Neural cell (in vitro differentiated cells): ENCODE data around the gene FBLN2. TPM values are rescaled to one million over a fixed set of nuclear protein-coding genes. Genes with fewer than 3 reads are reported as not detected.

Experiments
- H2AFZ ChIP-seq: fragments of 200-600, 300-800 bp; sonication (generic), shearing (Covaris generic); 2 replicates; pipeline ENCODE4 v1.6.0; 2014; ENCODE audit warnings: low read depth, mild to moderate bottlenecking, antibody characterized with exemption, low read length, moderate library complexity
- H3F3A ChIP-seq: fragments of 200-600 bp; shearing (Covaris generic); 2 replicates; pipeline ENCODE4 v1.6.1; 2016; ENCODE audit warnings: mild to moderate bottlenecking, moderate library complexity, mixed read lengths, antibody characterized with exemption, low read length; ENCODE audit not compliant: insufficient read depth, poor library complexity, severe bottlenecking
- H3K27ac ChIP-seq: fragments of 200-600, 300-800 bp; sonication (generic), shearing (Covaris generic); 2 replicates; pipeline ENCODE4 v1.5.1; 2014; ENCODE audit warnings: mild to moderate bottlenecking, low read length, moderate library complexity
- H3K27me3 ChIP-seq: fragments of 300-800, 200-600 bp; sonication (generic), shearing (Covaris generic); 2 replicates; pipeline ENCODE4 v1.6.0; 2014; ENCODE audit warnings: mild to moderate bottlenecking, low read depth, low read length, moderate library complexity; ENCODE audit not compliant: insufficient read depth
- H3K36me3 ChIP-seq: fragments of 300-800, 200-600 bp; sonication (generic), shearing (Covaris generic); 2 replicates; pipeline ENCODE4 v1.5.1; 2014; ENCODE audit warnings: mild to moderate bottlenecking, antibody characterized with exemption, low read length, moderate library complexity; ENCODE audit not compliant: insufficient read depth
- H3K4me2 ChIP-seq: fragments of 300-800, 200-600 bp; sonication (generic), shearing (Covaris generic); 2 replicates; pipeline ENCODE4 v1.6.0; 2014; ENCODE audit warnings: mild to moderate bottlenecking, low read length
- H3K4me3 ChIP-seq: fragments of 300-800, 200-600 bp; sonication (generic), shearing (Covaris generic); 2 replicates; pipeline ENCODE4 v1.5.1; 2014; ENCODE audit warnings: mild to moderate bottlenecking, low read length, moderate library complexity
- H3K79me2 ChIP-seq: fragments of 200-600 bp; shearing (Covaris generic); replicated peaks from 2 replicates; pipeline ENCODE4 v1.6.0; 2014; ENCODE audit warnings: mild to moderate bottlenecking, low read length, moderate library complexity; ENCODE audit not compliant: insufficient read depth
- H3K9ac ChIP-seq: fragments of 300-800, 200-600 bp; sonication (generic), shearing (Covaris generic); 2 replicates; pipeline ENCODE4 v1.6.1; 2016; ENCODE audit warnings: mild to moderate bottlenecking, low read length, mixed read lengths
- H3K9me2 ChIP-seq: fragments of 200-600 bp; shearing (Covaris generic); 2 replicates; pipeline ENCODE4 v1.6.1; 2016; ENCODE audit warnings: mild to moderate bottlenecking, low read length, mixed read lengths; ENCODE audit not compliant: insufficient read depth
- H3K9me3 ChIP-seq: fragments of 200-600, 300-800 bp; sonication (generic), shearing (Covaris generic); 2 replicates; pipeline ENCODE4 v1.6.1; 2016; ENCODE audit warnings: mild to moderate bottlenecking, mixed run types, low read length, moderate library complexity, mixed read lengths
- H4K20me1 ChIP-seq: fragments of 200-600 bp; shearing (Covaris generic); 2 replicates; pipeline ENCODE4 v1.6.1; 2016; ENCODE audit warnings: mild to moderate bottlenecking, mixed run types; ENCODE audit not compliant: insufficient read depth
- CTCF ChIP-seq: fragments of 450-650 bp; IDR thresholded peaks from 2 replicates; pipeline ENCODE4 v1.5.1; 2014; ENCODE audit warnings: antibody characterized with exemption, mild to moderate bottlenecking, moderate library complexity; ENCODE audit not compliant: poor library complexity, severe bottlenecking
- EP300 ChIP-seq: fragments of 450-650 bp; conservative IDR thresholded peaks from 2 replicates; pipeline ENCODE4 v1.6.1; 2014; ENCODE audit warnings: antibody characterized with exemption, mild to moderate bottlenecking, moderate library complexity; ENCODE audit not compliant: poor library complexity, severe bottlenecking
- EZH2 ChIP-seq: fragments of 200-600, 300-800 bp; shearing (Covaris generic), sonication (generic); IDR thresholded peaks from 2 replicates; pipeline ENCODE4 v1.6.1; 2014; ENCODE audit warnings: antibody characterized with exemption, low read length, borderline replicate concordance, mild to moderate bottlenecking; ENCODE audit not compliant: insufficient read depth, poor library complexity, severe bottlenecking
- MXI1 ChIP-seq: fragments of 450-650 bp; conservative IDR thresholded peaks from 2 replicates; pipeline ENCODE4 v1.6.1; 2014; ENCODE audit warnings: antibody characterized with exemption, mild to moderate bottlenecking; ENCODE audit not compliant: poor library complexity, severe bottlenecking
- POLR2AphosphoS5 ChIP-seq: IDR thresholded peaks from 2 replicates; pipeline ENCODE4 v1.6.1; 2012
- RAD21 ChIP-seq: fragments of 450-650 bp; conservative IDR thresholded peaks from 2 replicates; pipeline ENCODE4 v1.6.1; 2014; ENCODE audit warnings: antibody characterized with exemption, mild to moderate bottlenecking, moderate library complexity
- SMC3 ChIP-seq: fragments of 450-650 bp; conservative IDR thresholded peaks from 2 replicates; pipeline ENCODE4 v1.6.1; 2014; ENCODE audit warnings: antibody characterized with exemption, mild to moderate bottlenecking, moderate library complexity; ENCODE audit not compliant: poor library complexity
- TAF1 ChIP-seq: IDR thresholded peaks from 2 replicates; pipeline ENCODE4 v1.6.1; 2012; ENCODE audit warnings: low read depth
- polyA plus RNA-seq: library from polyadenylated mRNA; depleted of rRNA; stranded (reverse); fragments of >200 nt; gene quantifications from 2 replicates; pipeline ENCODE4 v1.2.3, GENCODE V29; 2014
- TF ChIP-seq, protein P1 (sequence below): IDR thresholded peaks from 2 replicates; pipeline ENCODE4 v1.6.1; 2012; ENCODE audit warnings: borderline replicate concordance

FBLN2 gene
- polyA plus RNA-seq, 1 donor from 2014 or later, result 0.37 TPM

DNA sequence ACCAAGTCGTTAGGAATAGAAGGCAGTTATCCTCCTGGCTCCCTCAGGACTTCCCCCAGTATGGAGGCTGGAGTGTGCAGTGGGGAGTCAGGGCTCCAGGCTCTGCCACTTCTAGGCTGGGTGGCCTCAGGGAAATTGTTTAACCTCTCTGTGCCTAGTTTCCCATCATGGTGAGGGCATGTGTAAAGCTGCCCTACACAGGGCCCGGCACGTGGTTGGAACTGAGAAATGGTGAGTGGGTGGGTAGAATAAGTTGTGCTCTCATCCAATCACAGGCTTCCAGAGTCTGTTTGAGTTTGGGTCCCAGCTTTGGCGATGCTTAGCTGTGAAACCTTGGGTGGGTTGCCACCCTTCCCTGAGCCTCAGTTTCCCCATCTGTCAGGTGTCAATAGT lies 117.3 kb downstream of the FBLN2 start:
- TF ChIP-seq POLR2AphosphoS5 (no peak), RAD21 (no peak), EP300 (no peak), TAF1 (no peak), CTCF (no peak), MXI1 (no peak), EZH2 (no peak), SMC3 (no peak)
- TF ChIP-seq, protein P1, sequence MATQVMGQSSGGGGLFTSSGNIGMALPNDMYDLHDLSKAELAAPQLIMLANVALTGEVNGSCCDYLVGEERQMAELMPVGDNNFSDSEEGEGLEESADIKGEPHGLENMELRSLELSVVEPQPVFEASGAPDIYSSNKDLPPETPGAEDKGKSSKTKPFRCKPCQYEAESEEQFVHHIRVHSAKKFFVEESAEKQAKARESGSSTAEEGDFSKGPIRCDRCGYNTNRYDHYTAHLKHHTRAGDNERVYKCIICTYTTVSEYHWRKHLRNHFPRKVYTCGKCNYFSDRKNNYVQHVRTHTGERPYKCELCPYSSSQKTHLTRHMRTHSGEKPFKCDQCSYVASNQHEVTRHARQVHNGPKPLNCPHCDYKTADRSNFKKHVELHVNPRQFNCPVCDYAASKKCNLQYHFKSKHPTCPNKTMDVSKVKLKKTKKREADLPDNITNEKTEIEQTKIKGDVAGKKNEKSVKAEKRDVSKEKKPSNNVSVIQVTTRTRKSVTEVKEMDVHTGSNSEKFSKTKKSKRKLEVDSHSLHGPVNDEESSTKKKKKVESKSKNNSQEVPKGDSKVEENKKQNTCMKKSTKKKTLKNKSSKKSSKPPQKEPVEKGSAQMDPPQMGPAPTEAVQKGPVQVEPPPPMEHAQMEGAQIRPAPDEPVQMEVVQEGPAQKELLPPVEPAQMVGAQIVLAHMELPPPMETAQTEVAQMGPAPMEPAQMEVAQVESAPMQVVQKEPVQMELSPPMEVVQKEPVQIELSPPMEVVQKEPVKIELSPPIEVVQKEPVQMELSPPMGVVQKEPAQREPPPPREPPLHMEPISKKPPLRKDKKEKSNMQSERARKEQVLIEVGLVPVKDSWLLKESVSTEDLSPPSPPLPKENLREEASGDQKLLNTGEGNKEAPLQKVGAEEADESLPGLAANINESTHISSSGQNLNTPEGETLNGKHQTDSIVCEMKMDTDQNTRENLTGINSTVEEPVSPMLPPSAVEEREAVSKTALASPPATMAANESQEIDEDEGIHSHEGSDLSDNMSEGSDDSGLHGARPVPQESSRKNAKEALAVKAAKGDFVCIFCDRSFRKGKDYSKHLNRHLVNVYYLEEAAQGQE, result no peak
- H3K9me3 ChIP-seq, result no peaks in the 10 kb centered on the region
- no peak overlapping the region for H3K4me2 ChIP-seq
- H2AFZ ChIP-seq, result no peak overlapping the region
- H3K9ac ChIP-seq, result no peak overlapping the region
- H4K20me1 ChIP-seq, result no peaks in the 10 kb centered on the region
- no peaks in the 10 kb centered on the region for H3K79me2 ChIP-seq
- H3K27me3 ChIP-seq, result no peaks in the 10 kb centered on the region
- H3K27ac ChIP-seq, result no peak overlapping the region
- H3F3A ChIP-seq, result no peaks in the 10 kb centered on the region
- H3K36me3 ChIP-seq, result no peaks in the 10 kb centered on the region
- no peak overlapping the region for H3K4me3 ChIP-seq
- no peaks in the 10 kb centered on the region for H3K9me2 ChIP-seq

- Histone ChIP-seq H3K4me2 (no peak overlapping the region), H3K27ac (no peak overlapping the region), H4K20me1 (no peaks in the 10 kb centered on the region), H3K9ac (no peak overlapping the region), H3K4me3 (no peak overlapping the region), H3K9me3 (no peaks in the 10 kb centered on the region), H3K79me2 (no peaks in the 10 kb centered on the region), H3F3A (no peaks in the 10 kb centered on the region), H3K27me3 (no peaks in the 10 kb centered on the region), H2AFZ (no peak overlapping the region), H3K36me3 (no peaks in the 10 kb centered on the region), H3K9me2 (no peaks in the 10 kb centered on the region)
- no peak for TF ChIP-seq RAD21
- no peak for TF ChIP-seq EP300
- no peak for TF ChIP-seq TAF1
- no peak for TF ChIP-seq POLR2AphosphoS5
Observed at GRCh38 chr3:13666781-13667709, 118.1 kb downstream of the FBLN2 start.
